Adrenal gland (tissue), 5 donors: ENCODE results near the gene PIAS1.

Source experiments
- POLR2A ChIP-seq, 2 donors: fragments of 450-650 bp; IDR thresholded peaks; one replicate each; pipeline ENCODE4 v1.6.1; 2017; ENCODE audit warnings: antibody characterized with exemption in 2 of 2, mild to moderate bottlenecking in 2 of 2, moderate library complexity in 1 of 2
- TF ChIP-seq, protein P1 (sequence below), 6 experiments: fragments of 450-650 bp in 4 of 6; fragments of 200-600 bp in 2 of 6; sonication (generic) in 1 of 6; IDR thresholded peaks; 1 replicate in 5 of 6; 2 replicates in 1 of 6; pipeline versions ENCODE4 v1.5.1 to v1.8.0; 2016 to 2021; ENCODE audit warnings: antibody characterized with exemption in 6 of 6, mild to moderate bottlenecking in 2 of 6, moderate library complexity in 1 of 6
- donor health status: DM: no; HTN: no; CAD: no.

DNA sequence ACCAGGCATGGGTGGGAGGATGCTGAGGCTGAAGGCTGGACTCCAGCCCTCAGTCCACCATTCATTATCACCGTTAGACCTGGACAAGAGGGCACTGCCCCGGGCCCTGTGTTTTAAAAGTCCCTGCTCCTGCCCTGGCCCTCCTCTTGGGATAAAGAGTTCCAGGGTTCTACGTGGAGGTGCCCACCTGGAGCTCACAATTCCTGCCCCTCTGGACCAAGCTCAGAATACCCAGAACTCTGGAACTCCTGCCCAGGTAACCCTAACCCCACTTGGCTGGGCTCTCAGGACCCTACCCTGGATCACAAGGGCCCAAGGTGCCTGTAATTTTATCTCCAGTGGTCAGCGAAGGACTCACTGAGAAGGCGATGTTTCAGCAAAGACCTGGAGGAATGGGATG, 149.8 kb downstream of the PIAS1 start:
- TF ChIP-seq, protein P1, sequence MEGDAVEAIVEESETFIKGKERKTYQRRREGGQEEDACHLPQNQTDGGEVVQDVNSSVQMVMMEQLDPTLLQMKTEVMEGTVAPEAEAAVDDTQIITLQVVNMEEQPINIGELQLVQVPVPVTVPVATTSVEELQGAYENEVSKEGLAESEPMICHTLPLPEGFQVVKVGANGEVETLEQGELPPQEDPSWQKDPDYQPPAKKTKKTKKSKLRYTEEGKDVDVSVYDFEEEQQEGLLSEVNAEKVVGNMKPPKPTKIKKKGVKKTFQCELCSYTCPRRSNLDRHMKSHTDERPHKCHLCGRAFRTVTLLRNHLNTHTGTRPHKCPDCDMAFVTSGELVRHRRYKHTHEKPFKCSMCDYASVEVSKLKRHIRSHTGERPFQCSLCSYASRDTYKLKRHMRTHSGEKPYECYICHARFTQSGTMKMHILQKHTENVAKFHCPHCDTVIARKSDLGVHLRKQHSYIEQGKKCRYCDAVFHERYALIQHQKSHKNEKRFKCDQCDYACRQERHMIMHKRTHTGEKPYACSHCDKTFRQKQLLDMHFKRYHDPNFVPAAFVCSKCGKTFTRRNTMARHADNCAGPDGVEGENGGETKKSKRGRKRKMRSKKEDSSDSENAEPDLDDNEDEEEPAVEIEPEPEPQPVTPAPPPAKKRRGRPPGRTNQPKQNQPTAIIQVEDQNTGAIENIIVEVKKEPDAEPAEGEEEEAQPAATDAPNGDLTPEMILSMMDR (IDR thresholded peaks at IDR 0.05), result no peak
- TF ChIP-seq POLR2A (IDR thresholded peaks at IDR 0.05), result no peak
